Endothelial cell of umbilical vein (primary cell): ENCODE measurements around the gene SUGCT. TPM values are rescaled to one million over a fixed set of nuclear protein-coding genes. Genes with fewer than 3 reads are reported as not detected.

Experiments used
- BruUV-seq: library from RNA; stranded (reverse); fragments of 400-500 nt; replicated peaks from 2 replicates; lab custom pipeline; 2021; lab: Mats Ljungman, UMichigan
- CTCF ChIA-PET: fragments of 300-600, 350-600 bp; sonication (Branson Sonifier 250); formaldehyde crosslinking; loops from one replicate; lab custom pipeline; 2021; ENCODE audit warnings: antibody characterized with exemption, inconsistent platforms; lab: Charles Lee
- POLR2A ChIA-PET: fragments of 300-600, 350-600 bp; sonication (Branson Sonifier 250); formaldehyde crosslinking; loops from one replicate; lab custom pipeline; 2021; ENCODE audit warnings: antibody characterized with exemption, inconsistent platforms; lab: Charles Lee
- DNase-seq: peaks from one replicate; pipeline ENCODE4 v3.0.0-alpha.2; 2011; ENCODE audit warnings: low read depth, low spot score
- FAIRE-seq: peaks from 2 replicates; lab custom pipeline; 2011; peaks lifted over from hg19 to GRCh38; lab: Jason Lieb, UNC
- H2AFZ ChIP-seq: 2 replicates; pipeline ENCODE4 v1.6.0; 2012; ENCODE audit warnings: low read depth, low read length, control low read depth, inconsistent platforms
- H3K27ac ChIP-seq: 2 replicates; pipeline ENCODE4 v1.5.1; 2011; ENCODE audit warnings: low read depth, mild to moderate bottlenecking, control low read depth, low read length, moderate library complexity; ENCODE audit not compliant: insufficient read depth
- H3K27me3 ChIP-seq, 2 experiments: 2 replicates each; pipeline versions ENCODE4 v1.6.0 to v1.6.1; 2011; ENCODE audit warnings: low read length in 2 of 2, mixed read lengths in 1 of 2; ENCODE audit not compliant: control insufficient read depth in 2 of 2, insufficient read depth in 2 of 2
- H3K36me3 ChIP-seq, 2 experiments: 2 replicates in 1 of 2; 3 replicates in 1 of 2; pipeline ENCODE4 v1.5.1; 2011; ENCODE audit warnings: low read length in 2 of 2, mild to moderate bottlenecking in 1 of 2, moderate library complexity in 1 of 2; ENCODE audit not compliant: control insufficient read depth in 2 of 2, insufficient read depth in 2 of 2; ENCODE audit errors: extremely low read depth in 1 of 2
- H3K4me1 ChIP-seq: 3 replicates; pipeline ENCODE4 v1.5.1; 2011; ENCODE audit warnings: mild to moderate bottlenecking, low read length; ENCODE audit not compliant: control insufficient read depth, insufficient read depth; ENCODE audit errors: extremely low read depth
- H3K4me2 ChIP-seq: 2 replicates; pipeline ENCODE4 v1.6.1; 2011; ENCODE audit warnings: low read length, control low read depth, mixed read lengths; ENCODE audit not compliant: insufficient read depth
- H3K4me3 ChIP-seq, 3 experiments: fragments of 200-600 bp in 1 of 3; sonication (generic), shearing (Covaris generic) in 1 of 3; replicated peaks in 1 of 3; 2 replicates each; pipeline ENCODE4 v1.5.1; 2011 to 2016; ENCODE audit warnings: control low read depth in 3 of 3, low read length in 3 of 3, mild to moderate bottlenecking in 2 of 3, inconsistent platforms in 1 of 3, low read depth in 1 of 3, moderate library complexity in 1 of 3; ENCODE audit not compliant: insufficient read depth in 1 of 3
- H3K79me2 ChIP-seq: 2 replicates; pipeline ENCODE4 v1.6.0; 2012; ENCODE audit warnings: low read length, inconsistent platforms; ENCODE audit not compliant: control insufficient read depth, insufficient read depth
- H3K9ac ChIP-seq: replicated peaks from 2 replicates; pipeline ENCODE3; 2011; ENCODE audit warnings: low read length, control low read depth; ENCODE audit not compliant: insufficient read depth; ENCODE audit errors: extremely low read depth
- H3K9me1 ChIP-seq: replicated peaks from 3 replicates; pipeline ENCODE4 v1.6.0; 2011; ENCODE audit warnings: mild to moderate bottlenecking, low read length; ENCODE audit not compliant: control insufficient read depth, insufficient read depth; ENCODE audit errors: extremely low read depth
- H3K9me3 ChIP-seq: replicated peaks from 2 replicates; pipeline ENCODE4 v1.5.1; 2012; ENCODE audit warnings: low read length, inconsistent platforms; ENCODE audit not compliant: control insufficient read depth, insufficient read depth
- H4K20me1 ChIP-seq: replicated peaks from 2 replicates; pipeline ENCODE3; 2011; ENCODE audit warnings: mild to moderate bottlenecking, low read length; ENCODE audit not compliant: control insufficient read depth, insufficient read depth; ENCODE audit errors: extremely low read depth
- CTCF ChIP-seq, 2 donors: IDR thresholded peaks; 1 replicate in 1 of 2; 2 replicates in 1 of 2; pipeline ENCODE4 v1.5.1; 2011; ENCODE audit warnings: low read length in 2 of 2, mild to moderate bottlenecking in 2 of 2, moderate library complexity in 2 of 2, control low read depth in 1 of 2, inconsistent platforms in 1 of 2, low read depth in 1 of 2; ENCODE audit not compliant: insufficient read depth in 1 of 2; ENCODE audit errors: extremely low read depth in 1 of 2
- EZH2 ChIP-seq: IDR thresholded peaks from 2 replicates; pipeline ENCODE4 v1.6.1; 2012; ENCODE audit warnings: borderline replicate concordance, low read depth, mild to moderate bottlenecking, moderate library complexity, low read length, inconsistent platforms; ENCODE audit not compliant: severe bottlenecking
- FOS ChIP-seq: IDR thresholded peaks from 2 replicates; pipeline ENCODE4 v1.6.1; 2011; ENCODE audit warnings: mild to moderate bottlenecking, low read length, moderate library complexity, borderline replicate concordance; ENCODE audit not compliant: insufficient read depth
- GATA2 ChIP-seq: IDR thresholded peaks from 2 replicates; pipeline ENCODE4 v1.7.0; 2011; ENCODE audit warnings: low read depth, mild to moderate bottlenecking, moderate library complexity, mixed read lengths, low read length; ENCODE audit not compliant: insufficient read length, insufficient read depth
- JUN ChIP-seq: IDR thresholded peaks from 2 replicates; pipeline ENCODE4 v1.6.1; 2011; ENCODE audit warnings: borderline replicate concordance, low read depth; ENCODE audit not compliant: insufficient read length, insufficient read depth
- MAX ChIP-seq: IDR thresholded peaks from 2 replicates; pipeline ENCODE4 v1.6.1; 2011; ENCODE audit not compliant: insufficient read depth, insufficient read length
- MYC ChIP-seq: IDR thresholded peaks from one replicate; pipeline ENCODE4 v1.6.1; 2011; ENCODE audit warnings: mild to moderate bottlenecking, low read depth, low read length
- POLR2A ChIP-seq: IDR thresholded peaks from 2 replicates; pipeline ENCODE4 v1.6.1; 2012; ENCODE audit warnings: low read depth, mild to moderate bottlenecking, control low read depth, low read length
- POLR2AphosphoS5 ChIP-seq: IDR thresholded peaks from 2 replicates; pipeline ENCODE4 v1.6.1; 2012; ENCODE audit warnings: low read depth, mild to moderate bottlenecking, control low read depth, low read length, moderate library complexity; ENCODE audit not compliant: insufficient read depth
- dilution Hi-C: fragments of 300-500 bp; cut with MboI; formaldehyde crosslinking; loops from one replicate; pipeline ENCODE4 v1.15.0; 2019; ENCODE audit warnings: low sequenced_read_pairs; ENCODE audit not compliant: extremely low pct_ligation_motif_present
- intact Hi-C: fragments of 100-400 bp; cut with micrococcal nuclease; formaldehyde crosslinking; loops from one replicate; pipeline ENCODE4 v1.10.0; 2022
- polyA plus RNA-seq, 4 experiments: library from polyadenylated mRNA; depleted of rRNA in 3 of 4; stranded (reverse) in 3 of 4; unstranded in 1 of 4; fragments of >200 nt; gene quantifications; 2 replicates each; pipeline versions ENCODE4 v1.2.1 to v1.2.3, GENCODE V29; 2011 to 2012; ENCODE audit warnings: missing spikeins in 1 of 4
- total RNA-seq: library from RNA; stranded (reverse); gene quantifications from 2 replicates; pipeline ENCODE4 v1.2.3, GENCODE V29; 2021

Gene SUGCT
- total and polyA plus RNA-seq, 2 donors (not counting 3 experiments of a cell fraction or from before 2014, with no cell fraction given) = 1.2 to 1.4 TPM

- Histone ChIP-seq H3K9me1 (no peaks in the 10 kb centered on the region), H3K79me2 (no peaks in the 10 kb centered on the region), H3K27ac (no peak overlapping the region), H3K4me1 (peaks cover 2% of the 10 kb centered on the region), H3K9ac (no peak overlapping the region), H3K4me2 (no peak overlapping the region), H3K4me3 (no peak overlapping the region), H2AFZ (no peak overlapping the region), H3K36me3 (no peaks in the 10 kb centered on the region), H3K9me3 (no peaks in the 10 kb centered on the region), H3K27me3 (no peaks in the 10 kb centered on the region), H4K20me1 (no peaks in the 10 kb centered on the region)
- dilution Hi-C loops = no loop called here
- no TSS peak for BruUV-seq
- FAIRE-seq (no peak), DNase-seq (no peak)
- no peak for TF ChIP-seq CTCF (IDR thresholded peaks at IDR 0.05; ENCODE audit: extremely low read depth in 1 of 2, insufficient read depth in 1 of 2, low read depth in 1 of 2, low read length in 2 of 2)
- no peak for TF ChIP-seq MYC
- no peak for TF ChIP-seq POLR2A
- ChIA-PET POLR2A (no interaction called here), CTCF (interaction anchor here (0.7 kb wide), 1 partner anchor 86 kb away, joined by 3 read pairs; no protein-coding TSS in a partner anchor)
- intact Hi-C loops = no loop called here
These were observed 335.3 kb downstream of the SUGCT start for GRCh38 chr7:40470091-40470592.

- BruUV-seq = no TSS peak
- Histone ChIP-seq H3K27ac (no peak overlapping the region), H3K9me1 (no peaks in the 10 kb centered on the region), H4K20me1 (no peaks in the 10 kb centered on the region), H3K79me2 (no peaks in the 10 kb centered on the region), H2AFZ (no peak overlapping the region), H3K36me3 (no peaks in the 10 kb centered on the region), H3K9ac (no peak overlapping the region), H3K4me1 (peaks cover 9% of the 10 kb centered on the region), H3K9me3 (no peaks in the 10 kb centered on the region), H3K4me3 (no peak overlapping the region), H3K4me2 (no peak overlapping the region), H3K27me3 (no peaks in the 10 kb centered on the region)
- dilution Hi-C loops = no loop called here
- DNase-seq (no peak), FAIRE-seq (no peak)
- intact Hi-C loops = no loop called here
- no peak for TF ChIP-seq GATA2
- TF ChIP-seq EZH2 = no peak
- TF ChIP-seq MAX = no peak
- TF ChIP-seq CTCF (IDR thresholded peaks at IDR 0.05; ENCODE audit: extremely low read depth in 1 of 2, insufficient read depth in 1 of 2, low read depth in 1 of 2, low read length in 2 of 2) = no peak
- no peak for TF ChIP-seq FOS
- TF ChIP-seq MYC = no peak
- TF ChIP-seq POLR2A = no peak
- TF ChIP-seq JUN = no peak
- no peak for TF ChIP-seq POLR2AphosphoS5
- CTCF ChIA-PET = no interaction called here
- POLR2A ChIA-PET = no interaction called here
These were observed 336.0 kb downstream of the SUGCT start for GRCh38 chr7:40470817-40471216.
